Activated CD8-positive, alpha-beta T cell treated with anti-CD3 and anti-CD28 coated beads for 36 hours (primary cell): ENCODE results near the gene PALM. TPM values are rescaled to one million over a fixed set of nuclear protein-coding genes. Genes with fewer than 3 reads are reported as not detected.

Experiments used
- ATAC-seq: fragments of 200-7000 bp; cut with Tn5 transposase; one replicate; pipeline ENCODE4 v1.10.0; 2021; ENCODE audit warnings: mild to moderate bottlenecking, moderate library complexity
- CTCF ChIA-PET: fragments of 350-600 bp; sonication (Branson Sonifier 250); formaldehyde crosslinking; loops from one replicate; lab custom pipeline; 2021; ENCODE audit warnings: antibody characterized with exemption; lab: Charles Lee
- POLR2A ChIA-PET: fragments of 350-600 bp; sonication (Branson Sonifier 250); formaldehyde crosslinking; loops from one replicate; lab custom pipeline; 2021; ENCODE audit warnings: antibody characterized with exemption; lab: Charles Lee
- DNase-seq: peaks from one replicate; pipeline ENCODE4 v3.0.0-alpha.2; 2020
- H3K27ac Mint-ChIP-seq: one replicate; pipeline ENCODE4 v1.8.0; 2021; ENCODE audit warnings: mild to moderate bottlenecking, mixed read lengths
- H3K27me3 Mint-ChIP-seq: one replicate; pipeline ENCODE4 v1.8.0; 2021; ENCODE audit warnings: mixed read lengths
- H3K36me3 Mint-ChIP-seq: one replicate; pipeline ENCODE4 v1.8.0; 2021; ENCODE audit warnings: low read depth, mixed read lengths
- H3K4me1 Mint-ChIP-seq: one replicate; pipeline ENCODE4 v1.8.0; 2021; ENCODE audit warnings: low read depth, mixed read lengths
- H3K4me3 Mint-ChIP-seq: one replicate; pipeline ENCODE4 v1.8.0; 2021; ENCODE audit warnings: mild to moderate bottlenecking, moderate library complexity, mixed read lengths
- H3K9me3 Mint-ChIP-seq: one replicate; pipeline ENCODE4 v1.8.0; 2021; ENCODE audit warnings: mixed read lengths
- intact Hi-C: fragments of 100-400 bp; cut with micrococcal nuclease; formaldehyde crosslinking; loops from one replicate; pipeline ENCODE4 v1.10.0; 2022
- total RNA-seq, 2 experiments: library from RNA; stranded (reverse); gene quantifications; one replicate each; pipeline ENCODE4 v1.2.3, GENCODE V29; 2021
- TF ChIP-seq, protein P1 (sequence below): fragments of 200-600 bp; IDR thresholded peaks from one replicate; pipeline ENCODE4 v1.8.0; 2022; ENCODE audit warnings: antibody characterized with exemption, mild to moderate bottlenecking

PALM gene
- total RNA-seq, 2 experiments from 2014 or later = 0.22 to 0.36 TPM

DNA sequence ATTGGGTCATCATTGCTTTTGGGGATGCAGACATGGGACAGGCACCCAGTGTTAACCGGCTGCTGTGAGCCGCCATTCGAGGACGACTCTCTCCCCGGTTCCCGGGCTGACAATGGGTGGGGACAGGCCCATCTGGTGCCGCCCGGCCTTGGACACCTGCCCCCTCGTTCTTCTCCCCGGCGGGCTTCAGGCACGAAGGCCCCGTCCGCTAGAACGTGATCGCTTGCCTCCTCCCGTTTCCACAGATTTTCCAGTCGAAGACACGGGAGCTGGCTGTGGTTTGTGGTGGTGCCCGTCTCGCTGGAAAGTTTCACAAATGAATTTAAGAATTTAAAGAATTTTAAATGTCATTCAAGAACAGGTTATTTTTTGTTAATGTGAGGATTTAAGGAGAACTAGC lies 2.0 kb downstream of the PALM start:
- Mint-ChIP-seq H3K4me1 (no peaks in the 10 kb centered on the region), H3K4me3 (no peak overlapping the region), H3K9me3 (peaks cover 1% of the 10 kb centered on the region), H3K36me3 (no peaks in the 10 kb centered on the region), H3K27ac (no peak overlapping the region), H3K27me3 (peaks cover 21% of the 10 kb centered on the region)
- ATAC-seq (no peak), DNase-seq (no peak)
- ChIA-PET POLR2A (interaction anchor here (1.4 kb wide), 1 partner anchor 35 kb away, joined by 3 read pairs; the partner anchor contains the start of gene FSTL3), CTCF (no interaction called here)
- TF ChIP-seq, protein P1, sequence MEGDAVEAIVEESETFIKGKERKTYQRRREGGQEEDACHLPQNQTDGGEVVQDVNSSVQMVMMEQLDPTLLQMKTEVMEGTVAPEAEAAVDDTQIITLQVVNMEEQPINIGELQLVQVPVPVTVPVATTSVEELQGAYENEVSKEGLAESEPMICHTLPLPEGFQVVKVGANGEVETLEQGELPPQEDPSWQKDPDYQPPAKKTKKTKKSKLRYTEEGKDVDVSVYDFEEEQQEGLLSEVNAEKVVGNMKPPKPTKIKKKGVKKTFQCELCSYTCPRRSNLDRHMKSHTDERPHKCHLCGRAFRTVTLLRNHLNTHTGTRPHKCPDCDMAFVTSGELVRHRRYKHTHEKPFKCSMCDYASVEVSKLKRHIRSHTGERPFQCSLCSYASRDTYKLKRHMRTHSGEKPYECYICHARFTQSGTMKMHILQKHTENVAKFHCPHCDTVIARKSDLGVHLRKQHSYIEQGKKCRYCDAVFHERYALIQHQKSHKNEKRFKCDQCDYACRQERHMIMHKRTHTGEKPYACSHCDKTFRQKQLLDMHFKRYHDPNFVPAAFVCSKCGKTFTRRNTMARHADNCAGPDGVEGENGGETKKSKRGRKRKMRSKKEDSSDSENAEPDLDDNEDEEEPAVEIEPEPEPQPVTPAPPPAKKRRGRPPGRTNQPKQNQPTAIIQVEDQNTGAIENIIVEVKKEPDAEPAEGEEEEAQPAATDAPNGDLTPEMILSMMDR = no peak
- intact Hi-C loops = no loop called here

DNA sequence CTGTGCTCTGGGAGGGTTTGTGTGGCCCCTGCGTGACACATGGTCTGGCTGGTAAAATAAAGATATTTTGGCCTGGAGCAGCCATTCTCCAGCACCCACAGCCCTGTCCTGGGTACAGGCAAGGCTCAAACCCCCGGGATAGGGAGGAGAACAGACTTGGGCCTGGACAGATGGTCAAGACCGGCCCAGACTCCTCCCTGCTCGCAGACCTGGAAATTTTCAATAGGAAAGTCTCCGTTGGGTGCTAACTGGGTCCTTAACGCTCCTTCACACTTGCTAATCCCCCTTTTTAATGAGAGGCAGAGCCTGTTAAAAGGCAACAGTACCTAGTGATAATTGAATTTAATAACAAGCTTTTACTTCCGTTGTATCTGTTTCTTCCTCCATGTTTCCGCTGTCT lies 2.5 kb downstream of the PALM start:
- Mint-ChIP-seq H3K4me3 (no peak overlapping the region), H3K27me3 (peaks cover 22% of the 10 kb centered on the region), H3K36me3 (no peaks in the 10 kb centered on the region), H3K9me3 (peaks cover 3% of the 10 kb centered on the region), H3K27ac (no peak overlapping the region), H3K4me1 (no peaks in the 10 kb centered on the region)
- ChIA-PET CTCF (no interaction called here), POLR2A (interaction anchor here (1.4 kb wide), 1 partner anchor 36 kb away, joined by 3 read pairs; the partner anchor contains the start of gene FSTL3)
- ATAC-seq (no peak), DNase-seq (no peak)
- intact Hi-C loops = no loop called here
- TF ChIP-seq, protein P1 = no peak

GRCh38 chr19:715347-715746 lies 6.6 kb downstream of the PALM start:
- H3K27ac Mint-ChIP-seq = no peak overlapping the region
- no peak for DNase-seq
- peaks cover 21% of the 10 kb centered on the region for H3K27me3 Mint-ChIP-seq

GRCh38 chr19:718251-718951 lies 9.7 kb downstream of the PALM start:
- intact Hi-C loops = no loop called here
- Mint-ChIP-seq H3K27ac (no peak overlapping the region), H3K4me3 (no peak overlapping the region), H3K9me3 (peaks cover 3% of the 10 kb centered on the region), H3K36me3 (no peaks in the 10 kb centered on the region), H3K4me1 (no peaks in the 10 kb centered on the region), H3K27me3 (peaks cover 22% of the 10 kb centered on the region)
- no peak for DNase-seq
- TF ChIP-seq, protein P1 = no peak
- ChIA-PET CTCF (no interaction called here), POLR2A (no interaction called here)
- no peak for ATAC-seq

More at GRCh38 chr19:715347-715746, 6.6 kb downstream of the PALM start:
- no peaks in the 10 kb centered on the region for H3K4me1 Mint-ChIP-seq
- H3K9me3 Mint-ChIP-seq = peaks cover 3% of the 10 kb centered on the region
- ATAC-seq = no peak
- intact Hi-C loops = no loop called here
- no peak overlapping the region for H3K4me3 Mint-ChIP-seq
- CTCF ChIA-PET = interaction anchor here (2.2 kb wide), 1 partner anchor 19 kb away, joined by 5 read pairs; no protein-coding TSS in a partner anchor
- POLR2A ChIA-PET = no interaction called here
- TF ChIP-seq, protein P1 = no peak
- H3K36me3 Mint-ChIP-seq = no peaks in the 10 kb centered on the region

- Mint-ChIP-seq H3K27me3 (peaks cover 22% of the 10 kb centered on the region), H3K4me1 (no peaks in the 10 kb centered on the region), H3K4me3 (no peak overlapping the region), H3K9me3 (peaks cover 3% of the 10 kb centered on the region), H3K36me3 (no peaks in the 10 kb centered on the region), H3K27ac (no peak overlapping the region)
- POLR2A ChIA-PET = no interaction called here
- CTCF ChIA-PET = interaction anchor here (0.6 kb wide), 1 partner anchor 52 kb away, joined by 3 read pairs; no protein-coding TSS in a partner anchor
- DNase-seq = no peak
- no peak for ATAC-seq
- intact Hi-C loops = no loop called here
- TF ChIP-seq, protein P1 = no peak
Measured at GRCh38 chr19:718991-719512, 10.3 kb downstream of the PALM start.
